Liver (tissue), 9 donors: ENCODE measurements around the gene ASMTL. TPM values are rescaled to one million over a fixed set of nuclear protein-coding genes. Genes with fewer than 3 reads are reported as not detected.
A peak's percentile ranks its signal among the peaks of the same experiment; 100 is the strongest.

Experiments used
- DNase-seq: peaks from one replicate; pipeline ENCODE4 v3.0.0-alpha.2; 2017; ENCODE audit warnings: low spot score
- H3K27ac ChIP-seq, 2 donors: one replicate each; pipeline ENCODE4 v1.7.0; 2013; ENCODE audit warnings: inconsistent platforms in 2 of 2, low read length in 2 of 2, control low read depth in 1 of 2, low read depth in 1 of 2, mild to moderate bottlenecking in 1 of 2
- H3K27me3 ChIP-seq, 4 donors: one replicate each; pipeline versions ENCODE4 v1.6.1 to v1.7.0; 2013; ENCODE audit warnings: low read length in 3 of 4, inconsistent platforms in 1 of 4, mild to moderate bottlenecking in 1 of 4, moderate library complexity in 1 of 4; ENCODE audit not compliant: control insufficient read depth in 4 of 4, insufficient read depth in 4 of 4
- H3K36me3 ChIP-seq, 4 donors: one replicate each; pipeline versions ENCODE4 v1.6.1 to v1.7.0; 2013; ENCODE audit warnings: low read length in 3 of 4, mild to moderate bottlenecking in 3 of 4, low read depth in 1 of 4, moderate library complexity in 1 of 4; ENCODE audit not compliant: control insufficient read depth in 4 of 4, insufficient read depth in 3 of 4
- H3K4me1 ChIP-seq, 4 donors: one replicate each; pipeline versions ENCODE4 v1.6.1 to v1.7.0; 2013; ENCODE audit warnings: low read length in 3 of 4, mild to moderate bottlenecking in 3 of 4, moderate library complexity in 1 of 4; ENCODE audit not compliant: control insufficient read depth in 4 of 4, insufficient read depth in 4 of 4
- H3K4me3 ChIP-seq, 3 donors: one replicate each; pipeline versions ENCODE4 v1.6.1 to v1.7.0; 2013; ENCODE audit warnings: low read length in 3 of 3, control low read depth in 1 of 3, low read depth in 1 of 3, mild to moderate bottlenecking in 1 of 3
- H3K9ac ChIP-seq, 2 donors: one replicate each; pipeline ENCODE4 v1.7.0; 2013; ENCODE audit warnings: low read length in 2 of 2, mild to moderate bottlenecking in 2 of 2, moderate library complexity in 2 of 2, control low read depth in 1 of 2, low read depth in 1 of 2
- H3K9me3 ChIP-seq, 4 donors: one replicate each; pipeline versions ENCODE4 v1.6.1 to v1.7.0; 2013; ENCODE audit warnings: low read length in 3 of 4; ENCODE audit not compliant: control insufficient read depth in 4 of 4
- FOXA1 ChIP-seq: IDR thresholded peaks from 2 replicates; pipeline ENCODE4 v1.6.1; 2016; ENCODE audit warnings: antibody characterized with exemption
- HNF4G ChIP-seq: IDR thresholded peaks from 2 replicates; pipeline ENCODE4 v1.6.1; 2016; ENCODE audit warnings: antibody characterized with exemption
- NR2F2 ChIP-seq: IDR thresholded peaks from 2 replicates; pipeline ENCODE4 v1.6.1; 2016; ENCODE audit warnings: antibody characterized with exemption
- RXRA ChIP-seq, 2 donors: IDR thresholded peaks; 2 replicates each; pipeline ENCODE4 v1.6.1; 2017 to 2018; ENCODE audit warnings: antibody characterized with exemption in 2 of 2, mild to moderate bottlenecking in 1 of 2
- SP1 ChIP-seq: IDR thresholded peaks from 2 replicates; pipeline ENCODE4 v1.6.1; 2018; ENCODE audit warnings: antibody characterized with exemption, mild to moderate bottlenecking
- YY1 ChIP-seq: IDR thresholded peaks from 2 replicates; pipeline ENCODE4 v1.6.1; 2016; ENCODE audit warnings: antibody characterized with exemption, mild to moderate bottlenecking
- WGBS: extraction: QIAGEN DNeasy Blood & Tissue Kit; methylation state at CpG from one replicate; pipeline ENCODE4 v1.1.7; 2013; 5-methylcytosine and 5-hydroxymethylcytosine counted together
- polyA plus RNA-seq, 2 donors: library from polyadenylated mRNA; stranded (reverse) in 1 of 2; unstranded in 1 of 2; fragments of 200-250 nt in 1 of 2; fragments of >200 nt in 1 of 2; fragmentation: Nextera tagmentation in 1 of 2; extraction: Ambion mirVana in 1 of 2; gene quantifications; one replicate each; pipeline versions ENCODE4 v1.2.1 to v1.2.3, GENCODE V29; 2013 to 2015
- total RNA-seq, 2 donors: library from RNA; depleted of rRNA; stranded (reverse); fragments of >200 nt; gene quantifications; one replicate each; pipeline ENCODE4 v1.2.3, GENCODE V29; 2014
- TF ChIP-seq, protein P1 (sequence below): IDR thresholded peaks from 2 replicates; pipeline ENCODE4 v1.6.1; 2016; ENCODE audit warnings: antibody characterized with exemption
- TF ChIP-seq, protein P2 (sequence below): IDR thresholded peaks from 2 replicates; pipeline ENCODE4 v1.6.1; 2016; ENCODE audit warnings: antibody characterized with exemption, mild to moderate bottlenecking
- TF ChIP-seq, protein P3 (sequence below): fragments of 150-350 bp; IDR thresholded peaks from 2 replicates; pipeline ENCODE4 v1.5.1; 2017; ENCODE audit warnings: improper control_type of control experiment, low read depth, low read length; ENCODE audit not compliant: missing input control
- TF ChIP-seq, protein P4 (sequence below): IDR thresholded peaks from 2 replicates; pipeline ENCODE4 v1.6.1; 2016; ENCODE audit warnings: antibody characterized with exemption
- donor health status: healthy.
- donor health status: healthy.
- donor health status: healthy.
- donor health status: healthy.
- donor health status: healthy.

The ASMTL gene
- total and polyA plus RNA-seq, 4 donors, result 10.3 to 18.9 (median 11.6) TPM

DNA sequence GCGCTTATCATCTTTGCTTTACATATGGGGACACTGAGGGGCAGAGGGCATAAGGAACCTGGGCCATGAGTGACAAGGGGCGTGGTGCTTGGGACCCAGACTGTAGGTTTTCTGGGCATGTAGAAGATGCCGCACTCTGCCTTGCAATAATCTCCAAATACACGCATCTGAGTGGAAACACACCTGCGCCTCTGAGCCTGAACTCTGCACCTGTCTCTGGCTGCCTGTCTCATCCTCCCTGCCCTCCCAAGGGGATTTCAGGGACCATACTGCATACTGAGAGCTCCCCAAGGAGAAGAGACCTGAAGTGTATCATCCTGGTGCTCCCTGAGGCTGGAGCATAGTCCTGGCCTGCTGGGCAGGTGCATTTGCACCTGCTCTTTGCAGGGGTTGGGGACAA is 34.7 kb upstream of the ASMTL start:
- TF ChIP-seq, protein P1, sequence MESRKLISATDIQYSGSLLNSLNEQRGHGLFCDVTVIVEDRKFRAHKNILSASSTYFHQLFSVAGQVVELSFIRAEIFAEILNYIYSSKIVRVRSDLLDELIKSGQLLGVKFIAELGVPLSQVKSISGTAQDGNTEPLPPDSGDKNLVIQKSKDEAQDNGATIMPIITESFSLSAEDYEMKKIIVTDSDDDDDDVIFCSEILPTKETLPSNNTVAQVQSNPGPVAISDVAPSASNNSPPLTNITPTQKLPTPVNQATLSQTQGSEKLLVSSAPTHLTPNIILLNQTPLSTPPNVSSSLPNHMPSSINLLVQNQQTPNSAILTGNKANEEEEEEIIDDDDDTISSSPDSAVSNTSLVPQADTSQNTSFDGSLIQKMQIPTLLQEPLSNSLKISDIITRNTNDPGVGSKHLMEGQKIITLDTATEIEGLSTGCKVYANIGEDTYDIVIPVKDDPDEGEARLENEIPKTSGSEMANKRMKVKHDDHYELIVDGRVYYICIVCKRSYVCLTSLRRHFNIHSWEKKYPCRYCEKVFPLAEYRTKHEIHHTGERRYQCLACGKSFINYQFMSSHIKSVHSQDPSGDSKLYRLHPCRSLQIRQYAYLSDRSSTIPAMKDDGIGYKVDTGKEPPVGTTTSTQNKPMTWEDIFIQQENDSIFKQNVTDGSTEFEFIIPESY, result no peak
- no peak for TF ChIP-seq SP1
- TF ChIP-seq, protein P2, sequence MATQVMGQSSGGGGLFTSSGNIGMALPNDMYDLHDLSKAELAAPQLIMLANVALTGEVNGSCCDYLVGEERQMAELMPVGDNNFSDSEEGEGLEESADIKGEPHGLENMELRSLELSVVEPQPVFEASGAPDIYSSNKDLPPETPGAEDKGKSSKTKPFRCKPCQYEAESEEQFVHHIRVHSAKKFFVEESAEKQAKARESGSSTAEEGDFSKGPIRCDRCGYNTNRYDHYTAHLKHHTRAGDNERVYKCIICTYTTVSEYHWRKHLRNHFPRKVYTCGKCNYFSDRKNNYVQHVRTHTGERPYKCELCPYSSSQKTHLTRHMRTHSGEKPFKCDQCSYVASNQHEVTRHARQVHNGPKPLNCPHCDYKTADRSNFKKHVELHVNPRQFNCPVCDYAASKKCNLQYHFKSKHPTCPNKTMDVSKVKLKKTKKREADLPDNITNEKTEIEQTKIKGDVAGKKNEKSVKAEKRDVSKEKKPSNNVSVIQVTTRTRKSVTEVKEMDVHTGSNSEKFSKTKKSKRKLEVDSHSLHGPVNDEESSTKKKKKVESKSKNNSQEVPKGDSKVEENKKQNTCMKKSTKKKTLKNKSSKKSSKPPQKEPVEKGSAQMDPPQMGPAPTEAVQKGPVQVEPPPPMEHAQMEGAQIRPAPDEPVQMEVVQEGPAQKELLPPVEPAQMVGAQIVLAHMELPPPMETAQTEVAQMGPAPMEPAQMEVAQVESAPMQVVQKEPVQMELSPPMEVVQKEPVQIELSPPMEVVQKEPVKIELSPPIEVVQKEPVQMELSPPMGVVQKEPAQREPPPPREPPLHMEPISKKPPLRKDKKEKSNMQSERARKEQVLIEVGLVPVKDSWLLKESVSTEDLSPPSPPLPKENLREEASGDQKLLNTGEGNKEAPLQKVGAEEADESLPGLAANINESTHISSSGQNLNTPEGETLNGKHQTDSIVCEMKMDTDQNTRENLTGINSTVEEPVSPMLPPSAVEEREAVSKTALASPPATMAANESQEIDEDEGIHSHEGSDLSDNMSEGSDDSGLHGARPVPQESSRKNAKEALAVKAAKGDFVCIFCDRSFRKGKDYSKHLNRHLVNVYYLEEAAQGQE, result no peak
- no peak for TF ChIP-seq YY1
- TF ChIP-seq, protein P3, sequence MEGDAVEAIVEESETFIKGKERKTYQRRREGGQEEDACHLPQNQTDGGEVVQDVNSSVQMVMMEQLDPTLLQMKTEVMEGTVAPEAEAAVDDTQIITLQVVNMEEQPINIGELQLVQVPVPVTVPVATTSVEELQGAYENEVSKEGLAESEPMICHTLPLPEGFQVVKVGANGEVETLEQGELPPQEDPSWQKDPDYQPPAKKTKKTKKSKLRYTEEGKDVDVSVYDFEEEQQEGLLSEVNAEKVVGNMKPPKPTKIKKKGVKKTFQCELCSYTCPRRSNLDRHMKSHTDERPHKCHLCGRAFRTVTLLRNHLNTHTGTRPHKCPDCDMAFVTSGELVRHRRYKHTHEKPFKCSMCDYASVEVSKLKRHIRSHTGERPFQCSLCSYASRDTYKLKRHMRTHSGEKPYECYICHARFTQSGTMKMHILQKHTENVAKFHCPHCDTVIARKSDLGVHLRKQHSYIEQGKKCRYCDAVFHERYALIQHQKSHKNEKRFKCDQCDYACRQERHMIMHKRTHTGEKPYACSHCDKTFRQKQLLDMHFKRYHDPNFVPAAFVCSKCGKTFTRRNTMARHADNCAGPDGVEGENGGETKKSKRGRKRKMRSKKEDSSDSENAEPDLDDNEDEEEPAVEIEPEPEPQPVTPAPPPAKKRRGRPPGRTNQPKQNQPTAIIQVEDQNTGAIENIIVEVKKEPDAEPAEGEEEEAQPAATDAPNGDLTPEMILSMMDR, result no peak
- no peak for TF ChIP-seq HNF4G
- no peak overlapping the region for H3K4me3 ChIP-seq
- H3K9me3 ChIP-seq, result peaks cover 0 to 6% (median 0%) of the 10 kb centered on the region in 4 donors
- peak overlapping the region in 1 of 2 donors; percentile 2 for H3K27ac ChIP-seq
- H3K4me1 ChIP-seq, result no peaks in the 10 kb centered on the region
- H3K27me3 ChIP-seq, result no peaks in the 10 kb centered on the region
- H3K36me3 ChIP-seq, result no peaks in the 10 kb centered on the region
- no peak overlapping the region for H3K9ac ChIP-seq
- WGBS, result 82% methylated on average over 5 of the region's 5 CpGs
- DNase-seq, result no peak

DNA sequence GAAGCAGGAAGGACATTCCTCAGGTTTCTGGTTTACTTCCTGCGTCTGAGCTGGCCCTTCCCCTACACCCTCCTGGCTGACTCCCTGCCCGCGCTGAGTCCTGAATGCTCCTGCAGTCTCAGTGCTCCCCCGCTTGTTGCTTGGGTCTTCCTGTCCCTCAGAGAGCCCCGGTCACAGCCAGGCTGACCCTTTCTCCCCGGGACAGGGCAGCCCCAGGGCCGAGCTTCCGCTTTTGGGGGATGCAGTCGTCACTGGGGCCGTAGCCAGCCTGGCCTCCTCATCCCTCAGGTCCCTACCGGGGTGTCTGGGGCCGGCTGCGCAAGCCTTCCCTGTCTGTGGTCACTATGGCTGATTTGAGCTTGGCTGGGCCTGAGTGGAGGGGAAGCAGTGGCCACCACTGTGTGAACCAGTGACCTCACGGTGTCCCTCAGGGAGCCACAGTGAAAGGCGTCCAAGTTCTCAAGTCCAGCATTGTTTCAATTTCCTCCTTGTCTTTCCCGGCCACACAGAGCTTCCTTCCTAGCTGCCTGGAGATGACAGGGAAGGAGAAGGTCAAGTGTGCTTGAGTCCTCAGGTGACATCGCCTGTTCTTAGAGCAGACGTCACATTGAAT is 34.1 kb upstream of the ASMTL start:
- TF ChIP-seq NR2F2 (peak; percentile 75), SP1 (no peak), FOXA1 (no peak), RXRA (IDR thresholded peaks at IDR 0.05) (peak; percentile 60)
- TF ChIP-seq, protein P4, sequence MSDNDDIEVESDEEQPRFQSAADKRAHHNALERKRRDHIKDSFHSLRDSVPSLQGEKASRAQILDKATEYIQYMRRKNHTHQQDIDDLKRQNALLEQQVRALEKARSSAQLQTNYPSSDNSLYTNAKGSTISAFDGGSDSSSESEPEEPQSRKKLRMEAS, result peak; percentile 15

More for the DNA sequence above, 34.1 kb upstream of the ASMTL start:
- whole genome bisulfite sequencing, result 61% methylated on average over 18 of the region's 18 CpGs
- Histone ChIP-seq H3K27ac (peak overlapping the region; percentile 13 to 70), H3K27me3 (no peaks in the 10 kb centered on the region), H3K4me3 (no peak overlapping the region), H3K4me1 (peaks cover 0 to 4% (median 4%) of the 10 kb centered on the region in 4 donors), H3K9me3 (peaks cover 0 to under 1% (median 0%) of the 10 kb centered on the region in 4 donors), H3K36me3 (no peaks in the 10 kb centered on the region), H3K9ac (no peak overlapping the region)
- no peak for DNase-seq
